ENCODE results near the gene BBOF1.

The BBOF1 gene

DNA sequence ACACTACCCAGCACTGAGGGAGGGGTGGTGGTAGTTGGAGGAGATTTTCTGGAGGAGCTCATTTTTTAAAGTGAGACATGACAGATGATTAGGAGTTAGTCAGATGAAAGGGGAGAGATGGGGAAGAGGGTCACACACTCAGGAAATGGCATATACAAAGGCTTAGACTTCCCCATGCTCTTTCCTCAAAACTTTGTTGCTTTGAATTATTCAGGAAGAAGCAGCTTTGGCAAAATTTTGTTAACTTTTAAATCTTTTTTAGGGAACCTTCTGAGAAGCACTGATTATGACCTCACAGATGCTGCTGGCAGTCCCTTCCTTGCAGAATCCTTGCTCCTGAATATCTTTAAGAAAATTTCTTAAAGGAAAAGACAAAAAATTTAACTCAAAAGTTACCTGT lies 45.3 kb downstream of the BBOF1 start:
- no peak overlapping the region for H3K27ac Mint-ChIP-seq
- H3K4me1 Mint-ChIP-seq: no peaks in the 10 kb centered on the region
- no peak overlapping the region for H3K4me3 Mint-ChIP-seq
- H3K9me3 Mint-ChIP-seq: no peaks in the 10 kb centered on the region
- no peaks in the 10 kb centered on the region for H3K27me3 Mint-ChIP-seq
- peaks cover 55% of the 10 kb centered on the region for H3K36me3 Mint-ChIP-seq
- no peak for ATAC-seq

DNA sequence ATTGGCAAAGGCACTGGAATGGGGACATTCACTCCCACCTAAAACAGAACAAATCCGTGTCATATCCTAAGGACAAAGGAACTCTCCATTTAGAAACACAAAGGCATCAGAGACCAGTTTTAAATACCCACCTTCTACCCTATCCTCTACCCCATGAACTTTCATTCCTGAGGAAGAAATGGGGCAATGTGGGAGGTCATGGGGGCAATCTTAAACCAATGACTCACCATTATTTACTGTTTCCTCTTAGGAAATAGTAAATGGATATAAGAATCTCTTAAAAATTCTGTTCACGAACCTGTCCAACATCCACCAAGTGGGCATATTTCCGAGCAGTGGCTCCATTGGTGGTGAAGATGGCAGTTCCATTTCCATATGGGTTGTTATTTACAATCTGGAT lies 45.7 kb downstream of the BBOF1 start:
- Mint-ChIP-seq H3K4me1 (no peaks in the 10 kb centered on the region), H3K4me3 (no peak overlapping the region), H3K27ac (no peak overlapping the region), H3K9me3 (no peaks in the 10 kb centered on the region), H3K36me3 (peaks cover 55% of the 10 kb centered on the region), H3K27me3 (no peaks in the 10 kb centered on the region)
- ATAC-seq: no peak

DNA sequence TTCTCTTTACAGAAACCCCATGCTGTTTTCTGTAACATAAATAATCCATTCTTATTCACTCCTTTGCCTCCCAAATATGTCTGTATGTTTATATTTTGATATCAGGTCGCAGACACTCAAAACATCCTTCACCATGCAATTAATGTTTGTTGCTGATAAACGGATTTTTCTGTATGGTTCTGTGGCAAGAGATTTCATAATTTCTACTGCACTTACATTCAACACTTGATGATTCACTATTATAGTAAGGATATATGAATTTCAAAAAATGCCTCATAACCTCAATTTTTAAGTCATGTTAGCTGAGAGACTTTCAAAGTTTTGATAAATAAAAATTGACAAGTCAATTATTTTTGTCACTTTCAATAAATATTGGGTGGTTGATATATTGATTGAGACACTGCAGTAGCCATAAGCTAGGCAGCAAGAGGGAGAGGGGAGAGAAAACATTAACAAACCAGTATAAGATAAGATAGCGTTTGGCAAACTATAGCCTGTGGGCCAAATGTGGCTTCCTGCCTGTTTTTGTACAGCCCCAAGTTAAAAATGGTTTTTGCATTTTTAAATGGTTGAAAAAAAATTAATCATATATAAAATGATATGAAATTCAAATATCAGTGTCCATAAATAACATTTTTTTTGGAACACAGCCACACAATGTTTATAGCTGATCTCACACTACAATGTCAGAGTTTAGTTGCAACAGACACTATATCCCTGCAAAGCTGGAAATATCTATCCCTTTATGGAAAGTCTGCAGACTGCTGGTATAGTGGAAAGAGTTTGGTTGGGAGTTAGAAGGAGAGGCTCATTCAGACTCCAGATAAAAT lies 46.8 kb downstream of the BBOF1 start:
- Mint-ChIP-seq H3K27me3 (no peaks in the 10 kb centered on the region), H3K9me3 (no peaks in the 10 kb centered on the region), H3K27ac (no peak overlapping the region), H3K4me1 (no peaks in the 10 kb centered on the region), H3K4me3 (no peak overlapping the region), H3K36me3 (peaks cover 48% of the 10 kb centered on the region)
- ATAC-seq: no peak

DNA sequence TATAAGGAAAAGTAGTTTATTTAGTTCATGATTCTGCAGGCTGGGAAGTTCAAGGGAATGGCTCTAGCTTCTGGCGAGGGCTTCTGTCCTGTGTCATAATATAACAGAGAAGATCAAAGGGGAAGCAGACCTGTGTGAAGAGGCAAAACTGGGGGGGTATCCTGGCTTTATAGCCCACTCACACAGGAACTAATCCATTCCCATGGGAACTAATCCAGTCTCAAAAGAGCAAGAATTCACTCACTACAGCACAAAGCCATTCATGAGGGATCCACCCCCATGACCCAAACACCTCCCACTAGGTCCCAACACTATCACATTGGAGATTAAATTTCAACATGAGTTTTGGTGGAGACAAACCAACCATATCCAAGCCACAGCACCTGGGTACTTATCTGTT lies 58.3 kb downstream of the BBOF1 start:
- no peak for ATAC-seq
- no peaks in the 10 kb centered on the region for H3K36me3 Mint-ChIP-seq
- no peaks in the 10 kb centered on the region for H3K4me1 Mint-ChIP-seq
- no peaks in the 10 kb centered on the region for H3K9me3 Mint-ChIP-seq
- H3K27me3 Mint-ChIP-seq: no peaks in the 10 kb centered on the region
- no peak overlapping the region for H3K27ac Mint-ChIP-seq
- no peak overlapping the region for H3K4me3 Mint-ChIP-seq

DNA sequence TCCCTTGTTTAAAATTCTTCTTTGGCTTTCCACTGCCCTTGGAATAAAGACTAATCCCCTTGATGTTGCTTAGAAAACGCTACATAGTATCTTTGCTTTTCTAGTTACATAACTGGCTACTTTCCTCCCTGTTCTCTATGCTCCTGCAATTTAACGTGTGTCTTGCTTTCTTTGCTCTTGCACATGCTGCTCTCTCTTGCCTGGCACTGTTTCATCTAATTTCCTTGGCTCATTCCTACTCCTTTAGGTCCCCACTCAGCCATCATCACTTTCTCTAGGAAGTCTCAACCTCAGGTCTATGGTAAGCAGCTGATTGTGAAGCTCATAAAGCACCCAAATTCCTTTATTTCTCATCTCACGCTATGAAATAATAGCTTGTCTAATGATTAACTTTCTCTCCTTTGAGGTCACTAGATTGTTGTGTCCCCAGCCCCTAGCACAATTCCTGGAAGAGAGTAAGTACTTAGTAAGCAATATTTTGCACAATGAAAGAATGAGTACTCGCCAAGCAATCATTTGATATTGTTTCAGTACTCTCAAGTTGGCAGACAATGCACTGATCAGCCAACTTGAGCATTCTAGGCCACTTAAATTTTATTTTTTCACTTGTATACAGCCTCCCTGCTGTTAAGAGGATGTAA lies 61.8 kb downstream of the BBOF1 start:
- Mint-ChIP-seq H3K36me3 (no peaks in the 10 kb centered on the region), H3K4me3 (no peak overlapping the region), H3K27me3 (no peaks in the 10 kb centered on the region), H3K9me3 (no peaks in the 10 kb centered on the region), H3K4me1 (peaks cover 17% of the 10 kb centered on the region), H3K27ac (no peak overlapping the region)
- ATAC-seq: no peak

DNA sequence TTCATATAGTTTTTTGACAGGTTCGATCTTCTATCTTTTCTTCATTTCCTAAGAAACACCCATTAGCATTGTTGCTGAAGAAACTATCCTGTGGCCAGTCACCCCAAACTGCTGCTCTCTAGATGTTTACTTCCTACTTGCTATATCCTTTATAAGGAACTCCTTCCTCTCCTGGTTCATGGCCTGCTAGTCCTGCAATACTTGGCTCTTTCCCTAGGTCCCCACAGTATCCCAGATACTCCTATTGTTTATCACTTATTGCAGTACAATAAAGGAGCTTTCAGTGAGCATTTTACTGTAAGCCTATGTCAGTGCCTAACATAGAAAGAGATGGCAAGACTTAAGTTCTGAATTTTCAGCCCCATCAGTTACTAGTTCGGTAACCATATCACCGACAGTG lies 62.3 kb downstream of the BBOF1 start:
- no peak for ATAC-seq
- Mint-ChIP-seq H3K9me3 (no peaks in the 10 kb centered on the region), H3K27me3 (no peaks in the 10 kb centered on the region), H3K4me1 (peaks cover 23% of the 10 kb centered on the region), H3K4me3 (no peak overlapping the region), H3K27ac (no peak overlapping the region), H3K36me3 (no peaks in the 10 kb centered on the region)

DNA sequence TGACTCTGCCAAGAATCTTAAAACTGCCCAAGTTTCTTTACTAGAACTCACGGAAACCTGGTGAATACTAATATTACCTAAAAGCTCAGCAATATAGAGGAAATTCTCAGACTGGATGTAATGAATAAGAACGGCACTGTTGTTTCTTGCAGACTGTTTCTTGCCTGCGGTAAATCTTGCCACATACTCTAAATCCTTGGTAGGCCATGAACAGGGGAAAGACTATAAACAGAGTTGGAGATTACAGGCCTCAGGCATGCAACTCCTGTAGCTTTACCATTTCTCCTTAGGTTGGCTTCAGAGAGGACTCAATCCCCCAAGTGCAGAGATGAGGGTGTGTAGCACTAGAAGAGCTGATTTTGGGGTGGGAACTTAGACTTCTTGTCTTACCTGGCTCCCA lies 64.0 kb downstream of the BBOF1 start:
- ATAC-seq: no peak
- Mint-ChIP-seq H3K4me1 (peaks cover 25% of the 10 kb centered on the region), H3K36me3 (no peaks in the 10 kb centered on the region), H3K27me3 (no peaks in the 10 kb centered on the region), H3K27ac (no peak overlapping the region), H3K4me3 (peak overlapping the region; percentile 98), H3K9me3 (no peaks in the 10 kb centered on the region)

DNA sequence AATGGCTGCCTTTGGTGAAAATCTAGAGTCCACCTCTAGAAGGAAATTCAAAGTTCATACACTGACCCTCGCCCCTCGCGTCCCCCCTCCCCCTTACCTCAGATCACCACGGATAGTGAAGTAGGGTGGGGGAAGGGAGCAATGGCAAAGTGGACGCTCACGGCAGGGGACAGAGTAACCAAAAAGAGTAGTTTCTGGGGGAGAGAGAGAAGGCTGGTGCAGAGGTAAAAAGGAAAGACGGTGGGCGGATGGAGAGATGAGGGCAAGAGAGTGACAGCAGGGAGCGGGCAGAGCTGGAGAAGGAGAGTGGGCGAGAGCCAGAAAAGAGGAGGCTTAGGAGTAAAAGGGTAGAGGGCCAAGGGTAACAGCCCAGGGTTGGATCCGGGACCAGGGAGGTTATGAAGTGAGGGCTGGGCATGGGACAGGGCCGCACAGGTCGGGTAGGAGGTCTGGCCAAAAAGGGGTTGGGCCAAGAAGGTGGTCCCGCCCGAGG lies 64.7 kb downstream of the BBOF1 start:
- Mint-ChIP-seq H3K36me3 (peaks cover 4% of the 10 kb centered on the region), H3K4me1 (peaks cover 30% of the 10 kb centered on the region), H3K27ac (peak overlapping the region; percentile 88), H3K27me3 (no peaks in the 10 kb centered on the region), H3K9me3 (no peaks in the 10 kb centered on the region), H3K4me3 (peak overlapping the region; percentile 98)
- peak; percentile 22 for ATAC-seq

DNA sequence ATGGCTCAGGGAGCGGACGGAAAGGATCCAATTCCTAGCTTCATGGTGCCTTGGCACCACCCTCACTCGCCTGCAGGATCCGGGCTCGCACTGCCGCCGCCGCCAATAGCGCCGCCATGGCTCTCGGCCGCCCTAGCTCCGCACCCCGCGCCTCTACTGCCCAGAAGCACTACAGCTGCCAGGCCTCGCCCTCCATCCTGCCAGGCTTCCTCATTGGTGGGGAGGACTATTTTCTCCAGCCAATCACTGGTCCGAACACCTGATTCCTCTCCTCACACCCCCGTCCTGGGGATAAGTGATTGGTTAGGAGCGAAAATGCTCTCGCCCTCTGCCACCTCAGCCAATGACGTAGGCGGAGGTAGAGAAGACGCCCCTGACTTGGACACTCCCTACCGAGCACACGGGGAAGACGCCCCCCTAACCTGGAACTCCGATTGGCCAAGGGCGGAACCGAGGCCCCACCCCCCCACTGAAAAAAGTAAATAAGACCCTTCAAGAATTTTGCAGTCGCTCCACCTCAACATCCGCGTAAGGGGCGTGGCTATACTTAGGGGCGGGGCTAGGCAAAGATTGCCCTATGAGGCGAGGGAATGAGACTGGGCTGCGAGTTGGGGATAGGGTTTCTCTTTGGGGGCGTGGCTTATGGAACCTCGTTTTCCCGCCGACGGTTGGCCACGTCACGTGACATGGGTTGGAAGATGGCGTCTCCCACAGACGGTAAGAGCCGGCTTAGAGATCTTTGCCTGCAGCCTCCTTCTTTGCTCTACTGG lies 65.3 kb downstream of the BBOF1 start, which contains the start of the genes ALDH6A1 and LIN52:
ALDH6A1 (minus strand) TSS at position 177 of the 770 bp plus-strand sequence; CDS start at position 118, 59 bp downstream.
LIN52 (plus strand) TSS at position 680 of the 770 bp plus-strand sequence; CDS start at position 699, 19 bp downstream.
- peak within 1 kb of the TSS; percentile 88 for H3K27ac Mint-ChIP-seq
- no peaks in the 10 kb centered on the region for H3K27me3 Mint-ChIP-seq
- peaks cover 10% of the 10 kb centered on the region for H3K36me3 Mint-ChIP-seq
- peaks cover 2% of the 10 kb centered on the region for H3K9me3 Mint-ChIP-seq
- H3K4me3 Mint-ChIP-seq: peak within 1 kb of the TSS; percentile 98
- ATAC-seq: peak; percentile 98
- H3K4me1 Mint-ChIP-seq: peaks cover 36% of the 10 kb centered on the region

DNA sequence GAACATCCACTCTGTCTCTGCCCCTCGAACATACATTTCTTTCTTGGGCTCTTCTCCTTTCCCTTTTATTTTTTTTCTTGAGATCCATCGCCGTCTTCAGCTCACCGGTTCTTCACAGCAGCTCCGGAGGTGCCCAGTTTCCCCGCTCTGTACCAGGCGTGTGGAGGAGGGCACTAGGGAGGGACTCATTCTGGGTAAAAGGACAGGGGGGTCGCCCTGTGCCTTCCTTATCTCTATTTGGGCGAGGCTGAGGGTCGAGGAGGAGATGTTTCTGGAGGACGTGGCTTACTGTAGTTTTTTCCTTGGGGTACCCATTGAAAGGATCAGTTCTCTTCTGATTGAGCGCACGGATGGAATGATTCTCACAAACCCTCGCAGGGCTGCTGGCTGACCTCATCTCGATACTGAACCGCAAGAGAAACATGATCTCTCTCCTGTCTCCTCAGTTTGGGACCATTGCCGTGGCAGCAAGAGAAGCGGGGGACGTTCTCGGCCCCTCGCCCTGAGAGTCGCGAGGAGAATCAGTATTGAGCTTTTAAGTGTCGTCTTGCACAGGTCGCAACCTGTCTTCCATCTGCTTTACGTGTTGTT lies 66.0 kb downstream of the BBOF1 start:
- ATAC-seq: peak; percentile 0
- peaks cover 2% of the 10 kb centered on the region for H3K9me3 Mint-ChIP-seq
- peak overlapping the region; percentile 88 for H3K27ac Mint-ChIP-seq
- H3K27me3 Mint-ChIP-seq: no peaks in the 10 kb centered on the region
- peaks cover 36% of the 10 kb centered on the region for H3K4me1 Mint-ChIP-seq
- peak overlapping the region; percentile 98 for H3K4me3 Mint-ChIP-seq
- H3K36me3 Mint-ChIP-seq: peaks cover 10% of the 10 kb centered on the region

DNA sequence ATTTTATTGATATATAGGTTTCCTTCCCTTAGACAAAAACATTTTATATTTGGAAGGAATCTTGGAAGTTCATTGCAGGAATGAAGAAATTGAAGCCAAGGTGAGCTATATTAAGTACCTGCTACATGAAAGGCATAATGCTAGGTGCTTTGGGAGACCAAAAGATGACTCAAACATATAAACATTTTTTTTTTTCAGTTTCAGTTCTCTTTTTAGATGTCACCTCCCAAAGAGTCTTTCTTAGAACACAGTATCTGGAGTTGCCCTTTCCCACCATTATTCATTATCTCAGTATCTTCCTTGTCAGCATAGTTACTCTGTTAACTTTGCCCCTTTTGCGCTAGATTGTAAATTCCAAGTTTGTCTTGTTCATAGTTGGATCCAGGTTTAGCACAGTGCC lies 66.7 kb downstream of the BBOF1 start:
- no peak for ATAC-seq
- peak overlapping the region; percentile 98 for H3K4me3 Mint-ChIP-seq
- peaks cover 36% of the 10 kb centered on the region for H3K4me1 Mint-ChIP-seq
- H3K27ac Mint-ChIP-seq: peak overlapping the region; percentile 88
- peaks cover 2% of the 10 kb centered on the region for H3K9me3 Mint-ChIP-seq
- peaks cover 14% of the 10 kb centered on the region for H3K36me3 Mint-ChIP-seq
- H3K27me3 Mint-ChIP-seq: no peaks in the 10 kb centered on the region

DNA sequence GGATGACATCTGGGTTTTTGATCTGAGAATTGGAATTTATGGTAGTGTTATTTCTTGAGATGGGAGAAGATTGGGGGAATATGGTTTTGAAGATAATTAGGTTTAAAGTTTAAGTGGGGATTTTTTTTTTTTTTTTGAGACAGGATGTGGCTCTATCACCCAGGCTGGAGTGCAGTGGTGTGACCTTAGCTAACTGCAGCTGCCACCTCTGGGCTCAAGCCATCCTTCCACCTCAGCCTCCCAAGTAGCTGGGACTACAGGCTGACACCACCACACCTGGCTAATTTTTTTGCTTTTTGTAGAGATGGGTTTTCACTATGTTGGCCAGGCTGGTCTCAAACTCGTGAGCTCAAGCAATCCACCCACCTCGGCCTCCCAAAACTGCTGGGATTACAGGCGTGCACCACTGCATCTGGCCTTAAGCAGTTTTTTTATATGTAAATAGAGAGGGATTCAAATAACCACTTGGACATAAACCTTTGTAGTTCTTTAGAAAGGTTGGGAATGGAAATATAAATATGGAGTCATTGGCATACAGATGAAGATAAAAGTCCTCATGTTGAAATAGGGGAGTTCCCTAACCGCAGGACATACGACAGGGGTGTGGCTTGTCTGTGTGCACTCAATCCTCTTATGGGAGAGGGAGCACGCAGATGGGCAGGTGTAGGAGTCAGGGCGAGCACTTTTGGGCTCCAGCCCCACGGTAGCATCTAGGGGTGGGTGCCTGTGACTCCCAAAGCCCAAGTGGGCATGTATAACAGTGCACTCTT lies 70.3 kb downstream of the BBOF1 start:
- Mint-ChIP-seq H3K4me1 (peaks cover 29% of the 10 kb centered on the region), H3K36me3 (peaks cover 17% of the 10 kb centered on the region), H3K4me3 (no peak overlapping the region), H3K27me3 (no peaks in the 10 kb centered on the region), H3K9me3 (peaks cover 2% of the 10 kb centered on the region), H3K27ac (no peak overlapping the region)
- ATAC-seq: no peak

DNA sequence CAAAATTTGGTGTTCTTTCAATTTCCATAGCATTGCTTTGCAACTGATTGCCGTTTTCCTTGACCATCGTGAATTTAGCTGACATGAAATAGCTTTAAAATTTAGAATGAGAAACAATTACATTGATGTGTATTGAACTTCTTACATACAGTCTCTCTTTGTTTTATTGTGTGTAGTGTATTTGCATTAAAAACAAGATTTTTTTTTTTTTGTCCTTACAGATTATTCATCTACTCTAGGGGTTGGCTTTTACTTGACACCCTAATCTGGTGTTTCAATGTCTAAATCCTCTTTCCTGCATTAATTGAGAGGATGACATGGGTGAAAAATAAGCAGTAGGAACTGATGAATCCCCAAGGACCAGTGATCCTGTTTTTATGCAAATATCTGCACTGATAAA lies 86.2 kb downstream of the BBOF1 start:
- ATAC-seq: no peak
- Mint-ChIP-seq H3K27me3 (no peaks in the 10 kb centered on the region), H3K27ac (no peak overlapping the region), H3K9me3 (no peaks in the 10 kb centered on the region), H3K4me3 (no peak overlapping the region), H3K36me3 (peaks cover 53% of the 10 kb centered on the region), H3K4me1 (no peaks in the 10 kb centered on the region)

DNA sequence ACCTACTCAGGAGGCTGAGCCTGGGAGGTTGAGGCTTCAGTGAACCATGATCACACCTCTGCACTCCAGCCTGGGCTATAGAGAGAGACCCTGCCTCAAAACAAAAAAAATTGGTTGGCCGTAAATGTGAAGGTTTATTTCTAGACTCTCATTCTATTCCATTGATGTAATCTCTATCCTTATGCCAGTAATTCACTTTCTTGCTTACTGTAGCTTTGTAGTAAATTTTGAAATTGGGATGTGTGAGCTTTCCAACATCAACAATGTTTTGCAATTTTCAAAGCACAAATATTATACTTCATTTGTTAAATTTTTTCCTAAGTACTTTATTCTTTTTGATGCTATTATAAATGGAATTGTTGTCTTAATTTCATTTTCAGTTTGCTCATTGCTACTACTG lies 90.2 kb downstream of the BBOF1 start:
- Mint-ChIP-seq H3K36me3 (peaks cover 47% of the 10 kb centered on the region), H3K9me3 (no peaks in the 10 kb centered on the region), H3K4me1 (no peaks in the 10 kb centered on the region), H3K27ac (no peak overlapping the region), H3K27me3 (no peaks in the 10 kb centered on the region), H3K4me3 (no peak overlapping the region)
- no peak for ATAC-seq

All from stimulated activated memory B cell treated with anti-CD40 and anti-IgM and Interleukin-4, amounts not matched to agents 10 μg/mL and 1 μg/mL and 100 μg/mL, for 72 hours (primary cell).